Measurements from ENCODE around the gene C16orf54.

- TF ChIP-seq POLR2A (IDR thresholded peaks at IDR 0.05; ENCODE audit: low read depth, low read length) (no peak), POLR2AphosphoS5 (IDR thresholded peaks at IDR 0.05; ENCODE audit: low read depth, low read length) (no peak), SPI1 (IDR thresholded peaks at IDR 0.05; ENCODE audit: low read depth, low read length) (no peak), TAF1 (IDR thresholded peaks at IDR 0.05; ENCODE audit: low read depth, low read length) (no peak), POU2F2 (IDR thresholded peaks at IDR 0.05; ENCODE audit: low read depth, low read length) (no peak)
These were observed 28.7 kb downstream of the C16orf54 start for GRCh38 chr16:29717113-29717512.

All from GM12891 (cell line).